ENCODE data around the gene ZFP92. TPM values are rescaled to one million over a fixed set of nuclear protein-coding genes. Genes with fewer than 3 reads are reported as not detected.

The ZFP92 gene
- total and polyA plus RNA-seq, 3 donors from 2014 or later, result 2.1 to 3.4 (median 2.2) TPM

- DNase-seq, result no peak
- no peaks in the 10 kb centered on the region for H3K4me1 ChIP-seq
- no peaks in the 10 kb centered on the region for H3K9me3 ChIP-seq
- no peak for TF ChIP-seq CTCF (IDR thresholded peaks at IDR 0.05)
- TF ChIP-seq POLR2A (IDR thresholded peaks at IDR 0.05), result no peak
- WGBS, 2 donors, result 64 to 80% methylated on average over 1 to 9 of the region's 11 CpGs
- H3K27me3 ChIP-seq, result no peaks in the 10 kb centered on the region
- H3K27ac ChIP-seq, result no peak overlapping the region
- H3K36me3 ChIP-seq (ENCODE audit: low read depth, missing control alignments), result no peaks in the 10 kb centered on the region
- H3K4me3 ChIP-seq, result no peak overlapping the region
- intact Hi-C loops (cut with DNase I; ENCODE audit: low total_unique reads), result no loop called here
These were observed 2.5 kb downstream of the ZFP92 start for GRCh38 chrX:153413731-153414130.

- WGBS, 2 donors, result 73 to 78% methylated on average over 9 of the region's 9 CpGs
- Histone ChIP-seq H3K36me3 (ENCODE audit: low read depth, missing control alignments) (no peaks in the 10 kb centered on the region), H3K4me1 (no peaks in the 10 kb centered on the region), H3K9me3 (no peaks in the 10 kb centered on the region), H3K27me3 (no peaks in the 10 kb centered on the region), H3K27ac (no peak overlapping the region), H3K4me3 (no peak overlapping the region)
- intact Hi-C loops (cut with DNase I; ENCODE audit: low total_unique reads), result no loop called here
- TF ChIP-seq CTCF (IDR thresholded peaks at IDR 0.05) (no peak), POLR2A (IDR thresholded peaks at IDR 0.05) (no peak)
- no peak for DNase-seq
These were observed 3.7 kb downstream of the ZFP92 start for GRCh38 chrX:153414856-153415510.

- Histone ChIP-seq H3K4me1 (no peaks in the 10 kb centered on the region), H3K4me3 (no peak overlapping the region), H3K36me3 (ENCODE audit: low read depth, missing control alignments) (no peaks in the 10 kb centered on the region), H3K9me3 (no peaks in the 10 kb centered on the region), H3K27me3 (no peaks in the 10 kb centered on the region), H3K27ac (no peak overlapping the region)
- TF ChIP-seq POLR2A (IDR thresholded peaks at IDR 0.05), result no peak
- no peak for DNase-seq
- intact Hi-C loops (cut with DNase I; ENCODE audit: low total_unique reads), result no loop called here
- 56 to 67% methylated on average over 3 to 12 of the region's 12 CpGs for WGBS, 2 donors
These were observed 5.6 kb downstream of the ZFP92 start for GRCh38 chrX:153416781-153417450.

- Histone ChIP-seq H3K27me3 (no peaks in the 10 kb centered on the region), H3K4me3 (no peak overlapping the region), H3K4me1 (no peaks in the 10 kb centered on the region), H3K27ac (no peak overlapping the region), H3K36me3 (ENCODE audit: low read depth, missing control alignments) (no peaks in the 10 kb centered on the region), H3K9me3 (no peaks in the 10 kb centered on the region)
- intact Hi-C loops (cut with DNase I; ENCODE audit: low total_unique reads), result no loop called here
- 93 to 97% methylated on average over 7 to 8 of the region's 8 CpGs for WGBS, 2 donors
- DNase-seq, result no peak
- no peak for TF ChIP-seq POLR2A (IDR thresholded peaks at IDR 0.05)
- TF ChIP-seq CTCF (IDR thresholded peaks at IDR 0.05), result no peak
These were observed 6.4 kb downstream of the ZFP92 start for GRCh38 chrX:153417637-153418036.

GRCh38 chrX:153420851-153421599 is 9.8 kb downstream of the ZFP92 start:
- 86% methylated on average over 38 of the region's 91 CpGs; no CpG with 5 or more reads in 1 of the 2 donors for WGBS, 2 donors
- no peak overlapping the region for H3K27ac ChIP-seq
- no peaks in the 10 kb centered on the region for H3K9me3 ChIP-seq
- intact Hi-C loops (cut with DNase I; ENCODE audit: low total_unique reads), result no loop called here
- H3K4me1 ChIP-seq, result no peaks in the 10 kb centered on the region
- H3K4me3 ChIP-seq, result peak overlapping the region in 1 of 2 donors; percentile 20
- H3K27me3 ChIP-seq, result no peaks in the 10 kb centered on the region
- no peak for TF ChIP-seq POLR2A (IDR thresholded peaks at IDR 0.05)
- TF ChIP-seq CTCF (IDR thresholded peaks at IDR 0.05), result no peak
- H3K36me3 ChIP-seq (ENCODE audit: low read depth, missing control alignments), result no peaks in the 10 kb centered on the region
- no peak for DNase-seq

All from testis (tissue), 3 donors.